GM19099 (cell line): ENCODE measurements around the gene S100A13.

Source experiments
- POLR2A ChIP-seq: IDR thresholded peaks from 3 replicates; pipeline ENCODE4 v1.6.1; 2011; ENCODE audit warnings: low read depth; ENCODE audit not compliant: insufficient read length; ENCODE audit errors: extremely low read depth

The S100A13 gene

DNA sequence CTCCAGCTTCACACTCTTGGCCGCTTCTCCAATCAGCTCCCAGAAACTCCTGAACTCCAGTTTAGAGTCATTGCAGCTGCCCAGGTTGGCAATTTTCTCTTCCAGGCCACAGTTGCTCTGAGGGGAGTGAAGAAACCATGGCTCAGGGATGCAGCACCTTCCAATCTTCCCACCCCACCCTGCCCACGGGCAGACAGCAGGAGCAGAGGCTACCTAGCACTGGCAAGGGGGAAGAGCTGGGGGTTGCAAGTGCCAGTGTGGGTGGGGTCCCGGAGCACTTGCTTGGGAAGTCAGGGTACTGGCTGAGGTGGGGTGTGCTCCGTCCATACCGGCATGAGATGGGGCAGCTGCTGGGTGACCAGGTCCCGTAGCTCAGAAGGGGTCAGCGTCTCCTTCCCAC lies 12.4 kb downstream of the S100A13 start:
- TF ChIP-seq POLR2A: no peak

DNA sequence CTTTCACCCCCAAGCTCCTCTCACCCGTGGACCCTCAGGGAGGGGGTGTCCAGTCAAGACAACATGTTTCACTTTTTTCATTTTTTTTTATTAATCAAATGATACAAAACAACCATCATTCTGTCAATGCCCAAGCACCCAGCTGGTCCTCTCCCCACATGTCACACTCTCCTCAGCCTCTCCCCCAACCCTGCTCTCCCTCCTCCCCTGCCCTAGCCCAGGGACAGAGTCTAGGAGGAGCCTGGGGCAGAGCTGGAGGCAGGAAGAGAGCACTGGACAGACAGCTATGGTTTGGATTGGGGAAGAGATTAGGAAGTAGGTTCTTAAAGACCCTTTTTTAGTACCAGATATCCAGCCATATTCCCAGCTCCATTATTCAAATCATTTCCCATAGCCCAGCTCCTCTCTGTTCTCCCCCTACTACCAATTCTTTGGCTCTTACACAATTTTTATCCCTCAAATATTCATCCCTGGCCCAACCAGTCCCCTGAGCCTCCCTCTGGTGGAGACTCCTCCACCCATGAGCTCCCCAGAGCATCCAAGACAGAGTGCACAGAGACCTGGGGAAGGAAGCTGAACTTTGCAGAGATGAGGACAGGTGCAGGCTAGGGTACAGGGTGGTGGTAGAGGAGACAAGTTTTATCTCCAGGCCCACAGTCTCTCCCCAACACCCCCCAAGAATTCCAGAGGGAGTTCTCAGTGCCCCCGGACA lies 13.0 kb downstream of the S100A13 start:
- TF ChIP-seq POLR2A: no peak

- no peak for TF ChIP-seq POLR2A
These were observed 13.9 kb downstream of the S100A13 start for GRCh38 chr1:153613406-153613805.

- TF ChIP-seq POLR2A: no peak
These were observed 14.5 kb downstream of the S100A13 start, which contains the start of gene S100A16 for GRCh38 chr1:153612755-153613331. Gene S100A16, minus strand, starts transcription at chr1:153613137. Its CDS starts 4,986 bp downstream, at chr1:153608151.

GRCh38 chr1:153612111-153612754 lies 15.1 kb downstream of the S100A13 start:
- TF ChIP-seq POLR2A: no peak

- TF ChIP-seq POLR2A: no peak
These were observed 15.9 kb downstream of the S100A13 start for GRCh38 chr1:153611356-153611755.

DNA sequence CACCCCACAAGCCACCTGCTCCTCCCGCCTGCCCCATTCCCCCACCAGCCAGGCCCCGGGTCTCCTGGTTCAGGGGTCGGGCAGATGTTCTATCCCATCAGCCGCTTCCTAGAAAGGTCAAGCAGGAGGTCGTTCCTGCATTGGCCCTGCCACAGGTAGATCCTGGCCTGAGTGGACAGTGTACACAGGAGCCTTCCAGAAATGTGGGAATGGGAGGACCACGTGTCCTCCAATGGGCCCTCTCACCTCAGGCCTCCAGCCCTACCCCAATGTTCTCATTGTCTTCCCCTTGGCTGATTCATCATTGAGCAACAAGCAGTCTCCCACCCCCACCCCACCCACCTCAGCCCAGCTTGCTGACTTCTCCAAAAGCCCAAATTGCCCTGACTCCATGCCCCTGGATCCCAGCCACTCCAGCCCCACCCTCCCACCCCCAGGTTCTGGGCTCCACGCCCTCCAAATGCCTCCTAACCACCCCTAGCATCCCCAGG lies 16.4 kb downstream of the S100A13 start:
- TF ChIP-seq POLR2A: no peak

- no peak for TF ChIP-seq POLR2A
These were observed 17.0 kb downstream of the S100A13 start for GRCh38 chr1:153610334-153610733.

DNA sequence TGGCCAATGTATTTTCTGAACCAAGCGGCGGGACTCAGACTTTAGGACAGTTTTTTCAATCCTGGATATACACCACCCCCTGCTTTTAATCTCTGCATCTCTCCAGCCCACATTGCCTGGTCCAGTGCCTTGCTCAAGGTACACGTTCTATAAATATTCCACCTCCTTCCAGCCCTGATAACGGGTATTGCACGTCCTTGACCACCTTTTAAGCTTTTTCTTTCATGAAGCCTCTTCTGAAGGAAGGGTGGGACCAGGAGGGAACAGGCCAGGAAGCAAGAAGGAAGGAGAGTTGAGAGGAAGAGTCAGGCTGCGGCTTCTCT lies 17.8 kb downstream of the S100A13 start:
- no peak for TF ChIP-seq POLR2A

GRCh38 chr1:153608742-153609584 lies 18.3 kb downstream of the S100A13 start:
- TF ChIP-seq POLR2A: no peak

GRCh38 chr1:153608089-153608682 lies 19.1 kb downstream of the S100A13 start:
- TF ChIP-seq POLR2A: no peak

DNA sequence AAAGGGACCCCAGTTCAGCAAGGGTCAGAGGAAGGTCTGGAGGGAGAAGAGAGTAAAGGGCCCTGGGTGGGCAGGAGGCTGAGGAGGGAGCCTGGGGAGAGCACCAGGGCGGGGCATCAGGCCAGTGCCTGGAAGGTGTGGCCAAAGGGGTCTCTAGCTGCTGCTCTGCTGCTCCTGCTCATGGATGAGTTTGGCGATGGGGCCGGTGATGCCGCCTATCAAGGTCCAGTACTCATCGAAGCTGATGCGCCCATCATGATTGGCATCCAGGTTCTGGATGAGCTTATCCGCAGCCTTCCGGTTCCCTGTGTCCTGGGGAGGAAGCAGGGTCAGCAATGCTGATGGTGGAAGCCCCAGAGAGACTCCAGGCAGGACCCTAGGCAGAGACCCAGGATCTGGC lies 19.9 kb downstream of the S100A13 start:
- TF ChIP-seq POLR2A: no peak

DNA sequence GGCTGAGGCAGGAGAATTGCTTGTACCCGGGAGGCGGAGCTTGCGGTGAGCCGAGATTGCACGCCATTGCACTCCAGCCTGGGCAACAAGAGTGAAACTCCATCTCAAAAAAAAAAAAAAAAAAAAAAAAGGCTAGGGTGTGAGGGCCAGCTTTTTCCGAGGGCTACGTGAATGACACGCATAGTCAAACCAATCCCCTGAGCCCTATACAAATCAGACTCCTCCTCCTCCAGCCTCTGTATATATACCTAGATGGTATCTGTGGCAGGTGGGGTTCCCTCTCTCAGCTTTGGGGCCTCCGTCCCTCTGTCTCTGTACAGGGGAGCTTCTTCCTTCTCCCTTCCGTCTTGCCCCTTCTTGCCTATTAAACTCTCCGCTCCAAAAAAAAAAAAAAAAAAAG lies 21.1 kb downstream of the S100A13 start:
- no peak for TF ChIP-seq POLR2A

DNA sequence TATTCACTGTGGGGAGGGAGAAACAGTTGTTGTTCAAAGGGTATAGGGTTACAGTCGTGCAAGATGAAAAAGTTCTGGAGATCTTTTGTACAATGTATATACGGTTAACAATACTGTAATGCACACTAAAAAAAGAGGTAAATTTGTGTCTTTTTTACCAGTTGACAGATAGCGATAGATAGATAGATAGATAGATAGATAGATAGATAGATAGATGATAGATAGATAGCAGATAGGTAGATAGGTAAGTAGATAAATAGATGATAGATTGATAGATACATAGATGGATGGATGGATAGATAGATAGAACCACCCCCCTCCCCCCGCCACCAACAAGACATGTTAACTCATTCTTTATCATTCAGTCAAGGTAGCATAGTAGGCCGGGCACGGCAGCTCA lies 24.6 kb downstream of the S100A13 start:
- no peak for TF ChIP-seq POLR2A

GRCh38 chr1:153599847-153600246 lies 27.5 kb downstream of the S100A13 start:
- TF ChIP-seq POLR2A: no peak
